SK-N-SH (cell line): ENCODE data around the gene LONRF2.

Source experiments
- GABPA ChIP-seq: IDR thresholded peaks from 2 replicates; pipeline ENCODE4 v1.4.0; 2012; ENCODE audit warnings: low read depth, mild to moderate bottlenecking
- GATA2 ChIP-seq: sonication (generic); formaldehyde crosslinking; IDR thresholded peaks from 2 replicates; pipeline ENCODE4 v1.5.0; 2020; ENCODE audit warnings: mild to moderate bottlenecking, missing genetic modification reagents
- NFIC ChIP-seq: IDR thresholded peaks from 2 replicates; pipeline ENCODE4 v1.4.0; 2012; ENCODE audit warnings: borderline replicate concordance
- SIN3A ChIP-seq: IDR thresholded peaks from 2 replicates; pipeline ENCODE4 v1.6.1; 2012; ENCODE audit warnings: low read depth, mild to moderate bottlenecking, low read length, moderate library complexity, borderline replicate concordance
- TAF1 ChIP-seq: IDR thresholded peaks from 2 replicates; pipeline ENCODE4 v1.6.1; 2012; ENCODE audit warnings: low read depth, mild to moderate bottlenecking, low read length, moderate library complexity, borderline replicate concordance
- TF ChIP-seq, protein P1 (sequence below): fragments of 150-350 bp; IDR thresholded peaks from 2 replicates; pipeline ENCODE4 v1.6.1; 2017; ENCODE audit warnings: antibody characterized with exemption, low read length, low read depth, borderline replicate concordance
- TF ChIP-seq, protein P2 (sequence below): fragments of 200-600 bp; sonication (generic); IDR thresholded peaks from 2 replicates; pipeline ENCODE4 v1.6.1; 2017; ENCODE audit warnings: antibody characterized with exemption, mild to moderate bottlenecking, moderate library complexity

DNA sequence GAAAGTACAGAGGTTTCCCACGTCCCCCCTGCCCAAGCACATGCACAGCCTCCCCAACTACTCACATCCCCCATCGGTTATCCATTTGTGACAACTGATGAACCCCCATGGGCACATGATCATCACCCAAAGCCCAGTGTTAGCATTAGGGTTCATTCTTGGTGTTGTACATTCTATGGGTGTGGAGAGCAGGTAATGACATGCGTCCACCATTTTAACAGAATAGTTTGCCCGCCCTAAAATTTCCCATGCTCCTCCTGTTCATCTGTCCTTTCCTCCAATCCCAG, 74.3 kb downstream of the LONRF2 start:
- TF ChIP-seq GABPA: no peak
- TF ChIP-seq, protein P1, sequence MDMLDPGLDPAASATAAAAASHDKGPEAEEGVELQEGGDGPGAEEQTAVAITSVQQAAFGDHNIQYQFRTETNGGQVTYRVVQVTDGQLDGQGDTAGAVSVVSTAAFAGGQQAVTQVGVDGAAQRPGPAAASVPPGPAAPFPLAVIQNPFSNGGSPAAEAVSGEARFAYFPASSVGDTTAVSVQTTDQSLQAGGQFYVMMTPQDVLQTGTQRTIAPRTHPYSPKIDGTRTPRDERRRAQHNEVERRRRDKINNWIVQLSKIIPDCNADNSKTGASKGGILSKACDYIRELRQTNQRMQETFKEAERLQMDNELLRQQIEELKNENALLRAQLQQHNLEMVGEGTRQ: no peak
- TF ChIP-seq, protein P2, sequence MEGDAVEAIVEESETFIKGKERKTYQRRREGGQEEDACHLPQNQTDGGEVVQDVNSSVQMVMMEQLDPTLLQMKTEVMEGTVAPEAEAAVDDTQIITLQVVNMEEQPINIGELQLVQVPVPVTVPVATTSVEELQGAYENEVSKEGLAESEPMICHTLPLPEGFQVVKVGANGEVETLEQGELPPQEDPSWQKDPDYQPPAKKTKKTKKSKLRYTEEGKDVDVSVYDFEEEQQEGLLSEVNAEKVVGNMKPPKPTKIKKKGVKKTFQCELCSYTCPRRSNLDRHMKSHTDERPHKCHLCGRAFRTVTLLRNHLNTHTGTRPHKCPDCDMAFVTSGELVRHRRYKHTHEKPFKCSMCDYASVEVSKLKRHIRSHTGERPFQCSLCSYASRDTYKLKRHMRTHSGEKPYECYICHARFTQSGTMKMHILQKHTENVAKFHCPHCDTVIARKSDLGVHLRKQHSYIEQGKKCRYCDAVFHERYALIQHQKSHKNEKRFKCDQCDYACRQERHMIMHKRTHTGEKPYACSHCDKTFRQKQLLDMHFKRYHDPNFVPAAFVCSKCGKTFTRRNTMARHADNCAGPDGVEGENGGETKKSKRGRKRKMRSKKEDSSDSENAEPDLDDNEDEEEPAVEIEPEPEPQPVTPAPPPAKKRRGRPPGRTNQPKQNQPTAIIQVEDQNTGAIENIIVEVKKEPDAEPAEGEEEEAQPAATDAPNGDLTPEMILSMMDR: no peak
- no peak for TF ChIP-seq GATA2 (CRISPR knock-in tag)
- TF ChIP-seq SIN3A: no peak
- no peak for TF ChIP-seq NFIC
- no peak for TF ChIP-seq TAF1
